Measurements from ENCODE around the gene PNPLA7.
"Not testable (repeated sequence)": the region's sequence is repeated elsewhere in the genome, so short reads cannot be mapped to it uniquely, and the experiment has no call there.

PNPLA7 gene

DNA sequence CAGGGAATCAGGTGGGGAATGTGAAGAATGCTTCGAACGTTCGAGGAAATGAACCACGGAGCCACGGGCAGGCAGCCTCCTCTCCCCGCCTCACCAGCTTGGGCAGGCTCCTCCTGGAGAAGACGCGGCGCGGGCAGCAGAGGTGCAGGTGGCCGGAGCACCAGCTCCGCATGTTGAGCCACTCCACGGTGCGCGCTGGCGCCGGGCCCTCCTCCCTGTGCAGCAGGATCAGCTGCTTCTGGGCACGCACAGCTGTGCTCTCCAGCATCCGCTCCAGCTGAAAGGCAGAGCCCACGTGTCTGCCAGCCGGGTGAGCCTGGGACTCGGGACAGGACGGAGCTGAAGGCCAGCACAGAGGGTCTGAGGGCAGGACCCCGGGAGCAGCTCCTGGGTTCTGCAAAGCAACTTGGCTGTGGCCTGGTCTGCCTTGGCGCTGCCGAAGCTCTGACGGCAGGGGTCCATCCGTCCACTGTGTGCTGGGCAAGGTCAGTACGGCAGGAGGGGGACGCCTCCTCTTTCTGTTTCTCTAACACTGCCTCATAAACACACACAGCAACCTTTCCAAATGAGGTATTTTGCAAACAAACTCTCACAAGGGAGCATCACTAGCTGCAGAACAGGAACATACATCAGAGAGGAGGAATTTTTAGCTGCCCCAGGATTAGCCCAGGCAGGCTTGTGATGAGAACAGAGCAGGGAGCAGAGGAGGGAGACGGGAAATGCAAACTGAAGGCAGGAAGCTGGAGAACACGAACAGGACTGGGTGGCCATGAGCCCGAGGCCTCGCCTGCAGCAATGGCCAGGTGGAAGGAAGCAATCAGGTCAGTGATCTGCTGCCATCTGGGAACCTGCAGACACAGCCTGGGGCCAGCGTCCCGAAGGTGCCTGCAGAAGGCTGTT, 71.0 kb downstream of the PNPLA7 start:
- H3K27me3 ChIP-seq (ENCODE audit: control insufficient read depth, insufficient read depth, low read length, poor library complexity, severe bottlenecking): no peaks in the 10 kb centered on the region
- H3K27ac ChIP-seq (ENCODE audit: insufficient read depth, low read depth, low read length, poor library complexity, severe bottlenecking): no peak overlapping the region
- 88% methylated on average over 36 of the region's 36 CpGs for WGBS, 2 experiments
- no peaks in the 10 kb centered on the region for H3K9me3 ChIP-seq (ENCODE audit: control insufficient read depth, low read length)
- H3K4me3 ChIP-seq (ENCODE audit: insufficient read depth, low read depth, low read length): no peak overlapping the region
- no peaks in the 10 kb centered on the region for H3K36me3 ChIP-seq (ENCODE audit: control insufficient read depth, insufficient read depth, low read length)
- H3K4me1 ChIP-seq (ENCODE audit: control insufficient read depth, insufficient read depth, low read length): no peaks in the 10 kb centered on the region

DNA sequence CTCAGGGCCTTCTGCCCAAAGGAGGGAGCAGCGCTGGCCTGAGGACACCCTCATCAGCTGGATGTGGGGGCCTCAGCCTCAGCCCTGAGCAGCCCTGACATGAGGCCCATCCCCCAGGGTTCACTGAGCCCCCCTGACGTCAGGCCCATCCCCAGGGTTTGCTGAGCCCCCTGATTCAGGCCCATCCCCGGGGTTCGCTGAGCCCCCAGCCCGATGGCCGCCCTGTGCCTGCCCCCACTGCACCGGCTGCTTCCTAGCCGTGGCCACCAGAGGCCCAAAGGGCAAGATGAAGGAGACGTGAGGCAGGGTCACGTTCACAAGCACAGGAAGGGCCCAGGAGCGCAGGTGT, 71.6 kb downstream of the PNPLA7 start:
- WGBS, 2 experiments: 87 to 88% methylated on average over 11 of the region's 11 CpGs
- Histone ChIP-seq H3K4me1 (ENCODE audit: control insufficient read depth, insufficient read depth, low read length) (no peaks in the 10 kb centered on the region), H3K36me3 (ENCODE audit: control insufficient read depth, insufficient read depth, low read length) (no peaks in the 10 kb centered on the region), H3K4me3 (ENCODE audit: insufficient read depth, low read depth, low read length) (no peak overlapping the region), H3K27me3 (ENCODE audit: control insufficient read depth, insufficient read depth, low read length, poor library complexity, severe bottlenecking) (no peaks in the 10 kb centered on the region), H3K27ac (ENCODE audit: insufficient read depth, low read depth, low read length, poor library complexity, severe bottlenecking) (no peak overlapping the region), H3K9me3 (ENCODE audit: control insufficient read depth, low read length) (no peaks in the 10 kb centered on the region)

DNA sequence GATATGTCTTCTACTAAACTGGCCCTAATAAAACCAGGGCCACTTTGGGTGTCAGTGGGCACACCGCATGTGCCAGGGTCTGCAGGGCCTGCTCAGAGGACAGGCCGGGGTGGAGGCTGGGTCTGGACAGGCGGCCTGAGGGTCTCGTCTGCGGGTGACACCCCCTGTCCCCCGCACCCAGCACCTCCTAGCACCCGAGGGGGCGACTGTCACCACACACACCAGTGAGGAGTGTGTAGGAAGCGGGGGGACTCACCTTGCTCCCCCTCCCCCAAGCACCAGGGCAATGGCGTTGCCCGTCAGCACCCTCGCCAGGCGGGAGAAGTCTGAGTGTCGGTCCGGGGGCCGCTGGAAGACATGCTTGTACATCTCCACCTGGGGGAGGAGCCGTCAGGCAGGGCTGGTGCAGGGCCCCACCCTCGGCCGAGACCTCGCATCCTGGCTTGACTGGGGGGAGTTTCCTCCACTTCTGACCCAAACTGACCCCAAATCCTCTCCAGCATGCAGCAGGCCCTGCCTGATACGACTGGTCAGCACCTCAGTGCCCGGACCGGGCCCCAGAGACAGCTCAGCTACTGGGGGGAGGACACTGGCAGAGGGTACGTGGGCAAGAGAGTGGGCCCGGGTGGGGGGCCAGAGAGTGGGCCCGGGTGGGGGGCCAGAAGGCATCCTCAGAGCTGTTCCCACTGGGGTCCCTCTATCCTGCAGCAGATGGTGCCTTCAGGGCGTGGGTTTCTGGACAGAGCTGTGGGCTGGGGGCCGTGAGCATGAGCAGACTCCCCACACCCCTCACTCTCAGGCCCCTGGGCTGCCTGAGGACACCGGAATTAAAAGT, 72.2 kb downstream of the PNPLA7 start:
- Histone ChIP-seq H3K27me3 (ENCODE audit: control insufficient read depth, insufficient read depth, low read length, poor library complexity, severe bottlenecking) (no peaks in the 10 kb centered on the region), H3K9me3 (ENCODE audit: control insufficient read depth, low read length) (no peaks in the 10 kb centered on the region), H3K4me3 (ENCODE audit: insufficient read depth, low read depth, low read length) (no peak overlapping the region), H3K4me1 (ENCODE audit: control insufficient read depth, insufficient read depth, low read length) (no peaks in the 10 kb centered on the region), H3K36me3 (ENCODE audit: control insufficient read depth, insufficient read depth, low read length) (no peaks in the 10 kb centered on the region), H3K27ac (ENCODE audit: insufficient read depth, low read depth, low read length, poor library complexity, severe bottlenecking) (no peak overlapping the region)
- WGBS, 2 experiments: 92 to 93% methylated on average over 29 of the region's 29 CpGs

DNA sequence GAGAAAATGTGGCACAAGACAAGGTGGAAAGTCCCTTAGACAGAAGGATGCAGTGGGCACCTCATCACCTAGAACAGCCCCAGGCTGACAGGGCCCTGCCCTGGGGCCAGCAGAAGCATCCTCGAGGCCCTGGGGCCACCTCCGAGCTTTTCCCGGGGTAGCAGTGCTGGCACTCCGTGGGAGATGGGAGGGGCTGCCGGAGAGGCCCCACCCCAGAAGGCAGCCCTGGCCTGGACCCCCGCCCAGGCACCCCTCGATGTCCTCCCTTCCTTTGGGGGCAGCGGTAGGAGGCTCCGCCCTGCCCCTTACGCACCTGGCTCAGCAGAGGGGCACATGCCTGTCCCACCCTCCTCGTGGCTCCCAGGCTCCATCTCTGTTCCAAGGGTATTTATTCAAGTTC, 73.3 kb downstream of the PNPLA7 start:
- no peaks in the 10 kb centered on the region for H3K36me3 ChIP-seq (ENCODE audit: control insufficient read depth, insufficient read depth, low read length)
- no peaks in the 10 kb centered on the region for H3K9me3 ChIP-seq (ENCODE audit: control insufficient read depth, low read length)
- H3K4me3 ChIP-seq (ENCODE audit: insufficient read depth, low read depth, low read length): no peak overlapping the region
- H3K27ac ChIP-seq (ENCODE audit: insufficient read depth, low read depth, low read length, poor library complexity, severe bottlenecking): no peak overlapping the region
- no peaks in the 10 kb centered on the region for H3K4me1 ChIP-seq (ENCODE audit: control insufficient read depth, insufficient read depth, low read length)
- 90 to 94% methylated on average over 11 of the region's 11 CpGs for WGBS, 2 experiments
- H3K27me3 ChIP-seq (ENCODE audit: control insufficient read depth, insufficient read depth, low read length, poor library complexity, severe bottlenecking): no peaks in the 10 kb centered on the region

DNA sequence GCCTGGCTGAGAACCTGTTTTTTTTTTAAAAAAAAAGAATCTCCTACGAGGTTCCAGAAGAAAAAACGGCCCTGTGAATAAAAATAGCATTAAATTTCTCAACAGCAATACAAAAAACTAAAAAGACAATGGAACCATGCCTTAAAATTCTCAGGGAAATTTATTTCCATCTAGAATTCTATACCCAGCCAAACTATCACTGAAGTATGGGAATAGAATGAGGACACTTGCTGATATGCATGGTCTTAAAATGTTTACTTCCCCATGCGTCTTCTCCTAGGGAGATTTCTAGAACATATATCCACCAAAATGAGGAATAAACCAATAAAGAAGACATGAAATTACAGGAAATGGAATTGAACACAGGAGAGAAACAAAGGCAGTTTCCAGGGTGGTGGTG, 74.5 kb downstream of the PNPLA7 start:
- Histone ChIP-seq H3K9me3 (ENCODE audit: control insufficient read depth, low read length) (no peaks in the 10 kb centered on the region), H3K27ac (ENCODE audit: insufficient read depth, low read depth, low read length, poor library complexity, severe bottlenecking) (no peak overlapping the region), H3K4me1 (ENCODE audit: control insufficient read depth, insufficient read depth, low read length) (no peaks in the 10 kb centered on the region), H3K4me3 (ENCODE audit: insufficient read depth, low read depth, low read length) (no peak overlapping the region), H3K27me3 (ENCODE audit: control insufficient read depth, insufficient read depth, low read length, poor library complexity, severe bottlenecking) (no peaks in the 10 kb centered on the region), H3K36me3 (ENCODE audit: control insufficient read depth, insufficient read depth, low read length) (no peaks in the 10 kb centered on the region)
- 70 to 78% methylated on average over 2 to 3 of the region's 3 CpGs for WGBS, 2 experiments

DNA sequence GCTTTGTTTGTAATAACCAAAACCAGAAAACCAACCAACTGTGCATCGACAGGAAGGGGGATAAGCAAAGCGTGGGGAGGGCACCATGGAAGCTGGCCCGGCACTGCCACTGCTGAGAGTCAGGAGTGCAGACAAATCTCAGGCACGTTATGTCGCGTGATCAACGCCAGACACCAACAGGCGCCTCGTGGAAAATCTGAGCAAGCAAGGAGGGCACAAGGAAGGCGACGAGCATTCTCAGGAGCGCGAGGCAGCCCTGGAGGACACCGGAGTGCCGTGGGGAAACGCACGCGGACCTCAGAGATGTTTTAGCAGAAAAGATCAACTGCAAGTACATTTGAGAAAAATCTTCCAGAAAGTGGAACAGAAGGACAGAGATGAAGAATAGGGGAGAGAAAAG, 75.9 kb downstream of the PNPLA7 start:
- WGBS, 2 experiments: 94 to 95% methylated on average over 18 of the region's 18 CpGs
- Histone ChIP-seq H3K27ac (ENCODE audit: insufficient read depth, low read depth, low read length, poor library complexity, severe bottlenecking) (no peak overlapping the region), H3K4me1 (ENCODE audit: control insufficient read depth, insufficient read depth, low read length) (no peaks in the 10 kb centered on the region), H3K9me3 (ENCODE audit: control insufficient read depth, low read length) (no peaks in the 10 kb centered on the region), H3K36me3 (ENCODE audit: control insufficient read depth, insufficient read depth, low read length) (no peaks in the 10 kb centered on the region), H3K4me3 (ENCODE audit: insufficient read depth, low read depth, low read length) (no peak overlapping the region), H3K27me3 (ENCODE audit: control insufficient read depth, insufficient read depth, low read length, poor library complexity, severe bottlenecking) (no peaks in the 10 kb centered on the region)

DNA sequence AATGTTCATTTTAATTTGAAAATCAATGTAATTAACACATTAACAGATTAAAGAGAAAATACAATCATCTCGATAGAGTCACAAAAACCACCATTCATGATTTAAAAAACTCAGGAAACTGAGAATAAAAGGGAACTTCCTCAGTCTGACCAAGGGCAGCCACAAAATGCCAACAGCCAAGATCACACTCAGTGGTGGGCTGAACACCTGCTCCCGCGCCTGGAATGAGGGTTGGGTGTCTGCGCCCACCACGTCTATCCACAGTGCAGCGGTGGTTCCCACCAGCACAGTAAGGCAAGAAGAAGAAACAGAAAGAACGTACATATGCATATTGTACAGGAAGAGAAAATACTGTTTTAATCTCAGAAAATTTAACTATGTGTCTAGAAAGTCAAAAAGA, 79.4 kb downstream of the PNPLA7 start:
- WGBS, 2 experiments: 95% methylated on average over 6 to 7 of the region's 7 CpGs
- no peak overlapping the region for H3K4me3 ChIP-seq (ENCODE audit: insufficient read depth, low read depth, low read length)

DNA sequence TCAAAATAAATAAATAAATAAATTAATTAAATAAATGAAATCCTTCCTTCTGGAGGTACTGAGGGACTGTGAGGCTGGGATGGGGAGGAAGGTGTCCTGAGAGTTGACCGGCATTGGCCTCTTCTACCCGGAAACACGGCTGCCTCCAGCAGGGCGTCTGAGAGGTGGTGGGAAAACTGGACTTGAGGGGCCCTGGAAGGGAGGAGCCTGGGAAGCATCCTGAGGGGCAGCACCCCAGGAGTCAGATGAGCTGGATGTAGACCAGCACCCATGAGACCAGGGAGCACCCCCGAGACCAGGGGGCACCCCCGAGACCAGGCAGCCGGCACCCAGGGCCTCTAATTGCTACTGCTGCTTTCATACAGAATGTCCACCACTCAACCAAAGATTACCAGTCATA, 82.3 kb downstream of the PNPLA7 start:
- H3K27ac ChIP-seq (ENCODE audit: insufficient read depth, low read depth, low read length, poor library complexity, severe bottlenecking): no peak overlapping the region
- peaks cover 2% of the 10 kb centered on the region for H3K27me3 ChIP-seq (ENCODE audit: control insufficient read depth, insufficient read depth, low read length, poor library complexity, severe bottlenecking)
- no peaks in the 10 kb centered on the region for H3K4me1 ChIP-seq (ENCODE audit: control insufficient read depth, insufficient read depth, low read length)
- no peaks in the 10 kb centered on the region for H3K36me3 ChIP-seq (ENCODE audit: control insufficient read depth, insufficient read depth, low read length)
- H3K9me3 ChIP-seq (ENCODE audit: control insufficient read depth, low read length): no peaks in the 10 kb centered on the region
- WGBS, 2 experiments: 93 to 95% methylated on average over 7 of the region's 7 CpGs
- H3K4me3 ChIP-seq (ENCODE audit: insufficient read depth, low read depth, low read length): no peak overlapping the region

More for the DNA sequence above, 79.4 kb downstream of the PNPLA7 start:
- no peaks in the 10 kb centered on the region for H3K36me3 ChIP-seq (ENCODE audit: control insufficient read depth, insufficient read depth, low read length)
- no peaks in the 10 kb centered on the region for H3K9me3 ChIP-seq (ENCODE audit: control insufficient read depth, low read length)
- H3K4me1 ChIP-seq (ENCODE audit: control insufficient read depth, insufficient read depth, low read length): no peaks in the 10 kb centered on the region
- no peak overlapping the region for H3K27ac ChIP-seq (ENCODE audit: insufficient read depth, low read depth, low read length, poor library complexity, severe bottlenecking)
- H3K27me3 ChIP-seq (ENCODE audit: control insufficient read depth, insufficient read depth, low read length, poor library complexity, severe bottlenecking): no peaks in the 10 kb centered on the region

- 92% methylated on average over 16 of the region's 16 CpGs for WGBS, 2 experiments
- H3K4me1 ChIP-seq (ENCODE audit: control insufficient read depth, insufficient read depth, low read length): no peaks in the 10 kb centered on the region
- peaks cover 9% of the 10 kb centered on the region for H3K27me3 ChIP-seq (ENCODE audit: control insufficient read depth, insufficient read depth, low read length, poor library complexity, severe bottlenecking)
- H3K27ac ChIP-seq (ENCODE audit: insufficient read depth, low read depth, low read length, poor library complexity, severe bottlenecking): no peak overlapping the region
- H3K4me3 ChIP-seq (ENCODE audit: insufficient read depth, low read depth, low read length): no peak overlapping the region
- H3K36me3 ChIP-seq (ENCODE audit: control insufficient read depth, insufficient read depth, low read length): no peaks in the 10 kb centered on the region
- H3K9me3 ChIP-seq (ENCODE audit: control insufficient read depth, low read length): no peaks in the 10 kb centered on the region
Measured at GRCh38 chr9:137467161-137467581, 83.0 kb downstream of the PNPLA7 start.

DNA sequence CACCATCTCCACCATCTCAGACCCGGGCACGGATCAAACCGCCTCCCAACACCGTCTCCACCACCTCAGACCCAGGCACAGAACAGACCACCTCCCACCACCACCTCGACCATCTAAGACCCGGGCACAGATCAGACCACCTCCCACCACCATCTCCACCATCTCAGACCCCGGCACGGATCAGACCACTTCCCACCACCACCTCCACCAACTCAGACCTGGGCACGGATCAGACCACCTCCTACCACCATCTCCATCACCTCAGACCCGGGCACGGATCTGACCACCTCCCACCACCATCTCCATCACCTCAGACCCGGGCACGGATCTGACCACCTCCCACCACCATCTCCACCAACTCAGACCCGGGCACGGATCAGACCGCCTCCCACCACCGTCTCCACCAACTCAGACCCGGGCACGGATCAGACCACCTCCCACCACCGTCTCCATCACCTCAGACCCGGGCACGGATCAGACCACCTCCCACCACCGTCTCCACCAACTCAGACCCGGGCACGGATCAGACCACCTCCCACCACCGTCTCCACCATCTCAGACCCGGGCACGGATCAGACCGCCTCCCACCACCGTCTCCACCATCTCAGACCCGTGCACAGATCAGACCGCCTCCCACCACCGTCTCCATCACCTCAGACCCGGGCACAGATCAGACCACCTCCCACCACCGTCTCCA, 83.7 kb downstream of the PNPLA7 start:
- H3K27ac ChIP-seq (ENCODE audit: insufficient read depth, low read depth, low read length, poor library complexity, severe bottlenecking); H3K36me3 ChIP-seq (ENCODE audit: control insufficient read depth, insufficient read depth, low read length); H3K9me3 ChIP-seq (ENCODE audit: control insufficient read depth, low read length); H3K4me3 ChIP-seq (ENCODE audit: insufficient read depth, low read depth, low read length); H3K4me1 ChIP-seq (ENCODE audit: control insufficient read depth, insufficient read depth, low read length): not testable (repeated sequence)
- H3K27me3 ChIP-seq (ENCODE audit: control insufficient read depth, insufficient read depth, low read length, poor library complexity, severe bottlenecking): peaks cover 16% of the 10 kb centered on the region
- 93% methylated on average over 35 of the region's 35 CpGs for WGBS, 2 experiments

All from ectodermal cell (in vitro differentiated cells).